Measurements from ENCODE around the gene FSTL3.
"Not testable (repeated sequence)": the region's sequence is repeated elsewhere in the genome, so short reads cannot be mapped to it uniquely, and the experiment has no call there.

Gene FSTL3

DNA sequence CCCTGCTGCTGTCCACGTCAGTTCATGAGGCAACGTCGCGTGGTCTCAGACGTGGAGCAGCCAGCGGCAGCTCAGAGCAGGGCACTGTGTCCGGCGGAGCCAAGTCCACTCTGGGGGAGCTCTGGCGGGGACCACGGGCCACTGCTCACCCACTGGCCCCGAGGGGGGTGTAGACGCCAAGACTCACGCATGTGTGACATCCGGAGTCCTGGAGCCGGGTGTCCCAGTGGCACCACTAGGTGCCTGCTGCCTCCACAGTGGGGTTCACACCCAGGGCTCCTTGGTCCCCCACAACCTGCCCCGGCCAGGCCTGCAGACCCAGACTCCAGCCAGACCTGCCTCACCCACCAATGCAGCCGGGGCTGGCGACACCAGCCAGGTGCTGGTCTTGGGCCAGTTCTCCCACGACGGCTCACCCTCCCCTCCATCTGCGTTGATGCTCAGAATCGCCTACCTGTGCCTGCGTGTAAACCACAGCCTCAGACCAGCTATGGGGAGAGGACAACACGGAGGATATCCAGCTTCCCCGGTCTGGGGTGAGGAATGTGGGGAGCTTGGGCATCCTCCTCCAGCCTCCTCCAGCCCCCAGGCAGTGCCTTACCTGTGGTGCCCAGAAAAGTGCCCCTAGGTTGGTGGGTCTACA, 6.6 kb downstream of the FSTL3 start:
- no peak for DNase-seq

GRCh38 chr19:685454-685931, 9.3 kb downstream of the FSTL3 start:
- no peak for DNase-seq

DNA sequence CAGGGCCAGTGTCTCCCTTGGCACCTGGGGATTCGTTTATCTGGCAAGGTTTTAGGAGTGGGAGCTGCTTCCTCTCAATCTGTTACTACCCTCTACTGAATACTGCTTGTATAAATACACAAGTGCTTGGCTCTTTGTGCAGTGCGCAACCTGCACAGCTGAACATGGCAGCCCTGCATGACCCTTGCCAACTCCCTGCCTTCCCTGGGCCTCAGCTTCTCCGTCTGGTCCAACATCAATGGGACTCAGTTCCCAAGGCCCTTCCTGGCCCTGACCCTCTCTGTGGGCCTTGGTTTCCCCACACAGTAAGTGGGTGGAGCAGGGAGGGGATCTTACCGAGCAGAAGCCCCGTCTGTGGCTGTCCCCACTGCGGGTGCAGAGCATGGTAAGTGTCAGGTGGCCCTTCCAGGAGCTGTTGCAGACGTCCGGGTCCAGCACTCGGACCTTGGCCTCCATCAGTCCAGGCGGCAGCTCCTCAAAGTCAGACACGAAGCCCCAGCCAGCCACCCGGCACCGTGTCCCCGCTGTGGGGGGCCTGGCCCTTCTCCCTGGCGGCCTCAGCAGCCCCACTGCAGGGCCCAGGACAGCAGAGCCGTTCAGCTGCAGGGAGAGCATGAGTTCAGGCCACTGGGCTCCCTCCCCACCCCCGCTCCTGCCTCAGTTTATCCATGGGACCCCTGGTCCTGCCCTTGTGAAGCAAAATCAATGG, 10.6 kb downstream of the FSTL3 start:
- no peak for DNase-seq

- DNase-seq = no peak
Observed at GRCh38 chr19:687569-688166, 11.5 kb downstream of the FSTL3 start.

DNA sequence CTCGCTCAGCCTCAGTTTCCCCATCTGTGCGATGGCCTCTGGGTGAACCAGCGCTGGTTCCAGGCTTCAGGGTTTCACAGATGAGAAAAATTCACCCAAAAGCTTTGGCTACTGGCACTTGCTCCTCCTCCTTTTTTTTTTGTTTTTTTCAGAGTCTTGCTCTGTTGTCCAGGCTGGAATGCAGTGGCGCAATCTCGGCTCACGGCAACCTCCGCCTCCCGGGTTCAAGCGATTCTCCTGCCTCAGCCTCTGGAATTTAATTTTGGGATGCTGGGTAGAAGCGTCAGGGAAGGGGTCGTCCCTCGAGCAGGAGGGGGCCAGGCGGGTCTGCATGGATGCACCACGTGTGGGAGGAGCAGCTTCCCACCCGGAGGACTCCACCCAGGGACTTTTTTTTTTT, 12.0 kb downstream of the FSTL3 start:
- no peak for DNase-seq

DNA sequence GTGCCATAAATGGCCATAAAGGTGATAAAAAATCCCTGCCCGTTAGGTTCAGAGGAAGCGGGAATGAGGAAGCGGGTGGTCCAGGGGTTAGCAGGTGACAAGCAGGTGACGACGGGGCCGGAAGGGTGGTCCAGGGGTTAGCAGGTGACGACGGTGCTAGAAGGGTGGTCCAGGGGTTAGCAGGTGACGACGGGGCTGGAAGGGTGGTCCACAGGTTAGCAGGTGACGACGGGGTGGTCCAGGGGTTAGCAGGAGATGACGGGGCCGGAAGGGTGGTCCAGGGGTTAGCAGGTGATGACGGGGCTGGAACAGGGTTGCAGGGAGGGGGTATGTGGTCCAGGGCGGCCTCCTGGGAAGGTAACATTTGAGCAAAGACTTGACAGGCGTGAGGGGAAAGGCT, 12.8 kb downstream of the FSTL3 start:
- no peak for DNase-seq

DNA sequence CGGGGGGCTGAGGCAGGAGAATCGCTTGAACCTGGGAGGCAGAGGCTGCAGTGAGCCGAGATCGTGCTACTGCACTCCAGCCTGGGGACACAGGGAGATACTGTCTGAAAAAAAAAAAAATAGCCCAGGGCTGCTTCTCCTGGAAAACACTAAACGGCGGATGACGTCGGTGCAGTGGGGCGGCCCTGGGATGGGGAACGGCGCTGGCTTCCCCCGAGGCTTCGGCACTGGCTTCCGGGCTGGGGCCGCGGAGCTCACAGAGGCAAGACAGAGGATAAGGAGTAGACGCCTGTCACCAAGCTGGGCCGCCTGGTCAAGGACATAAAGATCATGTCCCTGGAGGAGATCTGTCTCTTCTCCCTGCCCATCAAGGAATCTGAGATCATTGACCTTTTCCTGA, 14.0 kb downstream of the FSTL3 start:
- no peak for DNase-seq

GRCh38 chr19:694481-695351, 18.5 kb downstream of the FSTL3 start:
- no peak for DNase-seq

- no peak for DNase-seq
Observed at GRCh38 chr19:695352-695949, 19.3 kb downstream of the FSTL3 start, which contains the start of gene PRSS57. PRSS57 (minus strand) TSS chr19:695452; CDS start chr19:695430, 22 bp downstream.

- not testable (repeated sequence) for DNase-seq
Observed at GRCh38 chr19:698529-698928, 22.3 kb downstream of the FSTL3 start.

GRCh38 chr19:699885-700284, 23.7 kb downstream of the FSTL3 start:
- not testable (repeated sequence) for DNase-seq

DNA sequence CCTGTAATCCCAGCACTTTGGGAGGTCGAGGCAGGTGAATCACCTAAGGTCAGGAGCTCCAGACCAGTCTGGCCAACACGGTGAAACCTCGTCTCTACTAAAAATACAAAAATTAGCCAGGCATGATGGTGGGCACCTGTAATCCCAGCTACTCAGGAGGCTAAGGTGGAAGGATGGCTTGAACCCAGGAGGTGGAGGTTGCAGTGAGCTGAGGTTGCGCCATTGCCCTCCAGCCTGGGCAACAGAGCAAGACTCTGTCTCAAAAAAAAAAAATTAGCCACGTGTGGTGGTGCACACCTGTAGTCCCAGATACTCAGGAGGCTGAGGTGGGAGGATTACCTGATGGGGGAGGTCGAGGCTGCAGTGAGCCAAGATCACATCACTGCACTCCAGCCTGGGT, 26.7 kb downstream of the FSTL3 start:
- not testable (repeated sequence) for DNase-seq

GRCh38 chr19:703329-703650, 27.1 kb downstream of the FSTL3 start:
- no peak for DNase-seq

- DNase-seq = peak; percentile 38
Observed at GRCh38 chr19:703651-704446, 27.7 kb downstream of the FSTL3 start.

DNA sequence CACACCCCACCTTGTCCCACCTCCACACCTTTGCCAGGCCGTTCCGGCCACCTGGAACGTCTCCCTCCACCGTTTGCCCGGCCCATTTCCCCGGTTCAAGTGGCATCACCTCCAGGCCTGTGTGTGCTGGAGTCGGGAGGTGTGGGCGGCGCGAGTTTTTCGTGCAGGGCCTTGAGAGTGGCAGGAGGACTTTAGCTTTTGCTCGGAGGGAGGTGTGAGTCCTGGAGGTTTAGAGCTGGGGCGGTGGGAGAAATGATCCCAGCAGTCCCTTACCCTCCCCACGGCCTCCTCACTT, 28.2 kb downstream of the FSTL3 start:
- no peak for DNase-seq

DNA sequence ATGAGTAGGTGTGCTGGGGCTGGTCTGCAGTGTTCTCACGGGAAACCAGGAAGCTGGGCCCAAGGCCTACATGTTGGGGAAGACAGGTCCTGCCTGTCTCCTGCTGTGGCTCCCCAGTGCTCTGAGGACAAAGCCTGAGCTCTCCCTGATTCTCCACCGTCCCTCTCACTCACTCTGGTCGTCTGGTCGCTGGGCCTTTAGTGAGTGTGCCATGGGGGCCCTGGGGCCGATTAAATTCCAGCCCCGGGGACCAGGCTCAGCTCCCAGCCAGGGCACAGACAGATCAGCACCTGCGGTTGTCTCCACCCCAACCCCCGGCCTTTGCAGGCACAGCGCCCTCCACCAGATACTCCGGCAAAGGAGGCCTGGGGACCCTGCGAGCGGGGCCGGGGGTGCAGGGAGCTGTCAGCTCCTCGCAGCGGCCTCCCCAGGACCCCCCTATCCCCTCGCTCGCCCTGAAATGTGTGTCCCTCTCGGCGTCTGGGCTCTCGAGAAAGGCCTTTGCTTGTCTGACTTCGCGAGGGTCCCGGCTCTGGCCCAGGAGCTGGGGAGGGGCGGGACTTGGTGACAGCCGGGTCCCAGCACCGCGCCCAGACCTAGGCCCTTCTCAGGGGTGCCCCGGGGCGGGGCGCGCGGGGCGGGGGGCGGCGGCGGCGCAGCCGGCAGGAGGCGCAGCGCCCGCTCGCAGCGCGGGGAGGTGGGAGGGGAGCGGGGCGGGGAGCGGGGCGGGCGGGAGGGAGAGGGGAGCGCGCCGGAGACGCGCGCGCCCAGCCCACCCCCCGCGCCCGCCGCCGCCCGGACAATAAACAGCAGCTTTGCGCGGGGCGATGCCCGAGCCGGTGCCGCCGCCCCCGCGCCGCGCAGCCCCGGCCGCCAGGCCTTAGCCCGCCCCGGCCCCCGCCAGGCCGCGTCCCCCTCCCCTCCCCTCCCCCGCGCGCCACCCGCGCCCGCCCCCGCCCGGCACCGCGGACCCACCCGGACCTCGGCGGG, 32.3 kb downstream of the FSTL3 start, which contains the start of gene PALM:
Gene PALM, plus strand, starts transcription at position 782 of the 990 bp plus-strand sequence. CDS start 212 bp downstream, outside the sequence.
- no peak for DNase-seq

GRCh38 chr19:709196-709964, 33.2 kb downstream of the FSTL3 start:
- no peak for DNase-seq

DNA sequence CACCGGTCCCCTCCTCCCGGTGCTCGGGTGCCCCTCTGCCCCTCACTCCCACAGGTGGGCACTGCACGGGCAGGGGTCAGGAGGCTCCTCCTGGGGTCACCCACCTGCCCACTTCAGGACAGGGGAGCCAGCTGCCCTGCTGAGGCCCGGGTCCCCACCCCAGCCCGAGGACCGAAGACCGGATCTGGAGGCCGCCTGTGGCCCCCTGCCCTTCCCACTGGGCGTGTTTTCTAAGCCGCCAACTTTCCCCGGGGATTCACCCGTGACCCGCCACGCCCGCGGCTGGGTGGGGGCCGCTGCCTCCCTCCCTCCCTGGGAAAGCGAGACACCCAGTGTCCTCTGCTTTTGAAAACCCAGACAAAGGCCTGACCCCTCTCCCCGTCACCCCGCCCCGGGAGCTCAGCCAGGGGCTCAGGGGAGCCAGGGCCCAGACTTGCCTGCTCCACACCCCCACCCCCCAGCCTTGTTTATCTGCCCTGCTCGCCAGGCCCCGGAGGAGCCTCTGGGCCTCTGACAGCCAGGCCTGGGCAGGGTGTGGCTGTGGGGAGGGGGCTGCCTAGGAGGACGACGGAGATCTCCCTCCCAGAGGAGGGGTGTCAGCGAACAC, 33.9 kb downstream of the FSTL3 start:
- no peak for DNase-seq

- DNase-seq = no peak
Observed at GRCh38 chr19:710767-711166, 34.6 kb downstream of the FSTL3 start.
